Panc1 (cell line): ENCODE results near the gene PSMB7.

Source experiments
- CTCF ChIP-seq: fragments of 450-650 bp; IDR thresholded peaks from 2 replicates; pipeline ENCODE4 v1.5.1; 2017; ENCODE audit warnings: mild to moderate bottlenecking
- POLR2AphosphoS5 ChIP-seq: IDR thresholded peaks from 2 replicates; pipeline ENCODE4 v1.6.1; 2012; ENCODE audit warnings: mild to moderate bottlenecking, low read depth, low read length, moderate library complexity
- SIN3A ChIP-seq: IDR thresholded peaks from 2 replicates; pipeline ENCODE4 v1.6.1; 2012; ENCODE audit warnings: low read depth, mild to moderate bottlenecking, low read length, moderate library complexity, borderline replicate concordance; ENCODE audit not compliant: insufficient read depth
- TCF7L2 ChIP-seq: IDR thresholded peaks from 2 replicates; pipeline ENCODE4 v1.6.1; 2011; ENCODE audit warnings: mild to moderate bottlenecking, low read depth, low read length, inconsistent platforms
- TF ChIP-seq, protein P1 (sequence below), 2 experiments: IDR thresholded peaks; 2 replicates each; pipeline ENCODE4 v1.6.1; 2011 to 2012; ENCODE audit warnings: low read depth in 2 of 2, control low read depth in 1 of 2, low read length in 1 of 2, mild to moderate bottlenecking in 1 of 2, moderate library complexity in 1 of 2; ENCODE audit not compliant: insufficient read depth in 1 of 2

- TF ChIP-seq CTCF (no peak), POLR2AphosphoS5 (no peak), SIN3A (no peak), TCF7L2 (no peak)
- TF ChIP-seq, protein P1, sequence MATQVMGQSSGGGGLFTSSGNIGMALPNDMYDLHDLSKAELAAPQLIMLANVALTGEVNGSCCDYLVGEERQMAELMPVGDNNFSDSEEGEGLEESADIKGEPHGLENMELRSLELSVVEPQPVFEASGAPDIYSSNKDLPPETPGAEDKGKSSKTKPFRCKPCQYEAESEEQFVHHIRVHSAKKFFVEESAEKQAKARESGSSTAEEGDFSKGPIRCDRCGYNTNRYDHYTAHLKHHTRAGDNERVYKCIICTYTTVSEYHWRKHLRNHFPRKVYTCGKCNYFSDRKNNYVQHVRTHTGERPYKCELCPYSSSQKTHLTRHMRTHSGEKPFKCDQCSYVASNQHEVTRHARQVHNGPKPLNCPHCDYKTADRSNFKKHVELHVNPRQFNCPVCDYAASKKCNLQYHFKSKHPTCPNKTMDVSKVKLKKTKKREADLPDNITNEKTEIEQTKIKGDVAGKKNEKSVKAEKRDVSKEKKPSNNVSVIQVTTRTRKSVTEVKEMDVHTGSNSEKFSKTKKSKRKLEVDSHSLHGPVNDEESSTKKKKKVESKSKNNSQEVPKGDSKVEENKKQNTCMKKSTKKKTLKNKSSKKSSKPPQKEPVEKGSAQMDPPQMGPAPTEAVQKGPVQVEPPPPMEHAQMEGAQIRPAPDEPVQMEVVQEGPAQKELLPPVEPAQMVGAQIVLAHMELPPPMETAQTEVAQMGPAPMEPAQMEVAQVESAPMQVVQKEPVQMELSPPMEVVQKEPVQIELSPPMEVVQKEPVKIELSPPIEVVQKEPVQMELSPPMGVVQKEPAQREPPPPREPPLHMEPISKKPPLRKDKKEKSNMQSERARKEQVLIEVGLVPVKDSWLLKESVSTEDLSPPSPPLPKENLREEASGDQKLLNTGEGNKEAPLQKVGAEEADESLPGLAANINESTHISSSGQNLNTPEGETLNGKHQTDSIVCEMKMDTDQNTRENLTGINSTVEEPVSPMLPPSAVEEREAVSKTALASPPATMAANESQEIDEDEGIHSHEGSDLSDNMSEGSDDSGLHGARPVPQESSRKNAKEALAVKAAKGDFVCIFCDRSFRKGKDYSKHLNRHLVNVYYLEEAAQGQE (IDR thresholded peaks at IDR 0.05; ENCODE audit: insufficient read depth in 1 of 2, low read depth in 2 of 2, low read length in 1 of 2), result no peak
These were observed 35.9 kb upstream of the PSMB7 start for GRCh38 chr9:124450931-124451661.
